ENCODE results near the gene UBXN2A. TPM values are rescaled to one million over a fixed set of nuclear protein-coding genes. Genes with fewer than 3 reads are reported as not detected.
A peak's percentile ranks its signal among the peaks of the same experiment; 100 is the strongest.

Gene UBXN2A
- total RNA-seq, 5 donors from 2014 or later (not counting 1 experiment from before 2014, with no cell fraction given) = 10.1 to 14.3 (median 12.3) TPM

GRCh38 chr2:23918837-23919489, 21.3 kb upstream of the UBXN2A start:
- Histone ChIP-seq H3K4me3 (ENCODE audit: control insufficient read depth in 1 of 2, extremely low read depth in 1 of 2, low read length in 1 of 2) (no peak overlapping the region), H3K4me1 (ENCODE audit: control insufficient read depth in 1 of 2, extremely low read depth in 1 of 2, insufficient read depth in 2 of 2, low read length in 2 of 2) (peaks cover 16 to 17% of the 10 kb centered on the region in 2 experiments), H3K9me3 (no peaks in the 10 kb centered on the region), H3K36me3 (ENCODE audit: control insufficient read depth in 2 of 2, extremely low read depth in 1 of 2, insufficient read depth in 1 of 2, low read length in 1 of 2) (no peaks in the 10 kb centered on the region), H3K27me3 (replicated peaks in 1 of 2; ENCODE audit: control insufficient read depth in 2 of 2, extremely low read depth in 1 of 2, insufficient read depth in 2 of 2, low read length in 1 of 2) (no peaks in the 10 kb centered on the region), H3K27ac (ENCODE audit: low read length) (no peak overlapping the region)
- Mint-ChIP-seq H3K4me3 (peak overlapping the region in 1 of 3 donors; percentile 19), H3K4me1 (peaks cover 71 to 84% (median 82%) of the 10 kb centered on the region in 3 donors), H3K36me3 (no peaks in the 10 kb centered on the region), H3K27ac (peak overlapping the region in 1 of 2 donors; percentile 23), H3K27me3 (no peaks in the 10 kb centered on the region), H3K9me3 (no peaks in the 10 kb centered on the region)
- ChIA-PET CTCF (interaction anchor here in 1 of 2 donors (0.6 kb wide), 1 partner anchor 449 kb away, joined by 5 read pairs; no protein-coding TSS in a partner anchor), POLR2A (no interaction called here)
- WGBS (ENCODE audit: insufficient coverage) = 67% methylated on average over 1 of the region's 8 CpGs
- no peak for ATAC-seq (replicated peaks in 1 of 4)
- no peak for DNase-seq

GRCh38 chr2:23924589-23925359, 15.5 kb upstream of the UBXN2A start:
- peak overlapping the region in 1 of 2 donors; percentile 97 for H3K27ac Mint-ChIP-seq
- no peaks in the 10 kb centered on the region for H3K27me3 ChIP-seq (replicated peaks in 1 of 2; ENCODE audit: control insufficient read depth in 2 of 2, extremely low read depth in 1 of 2, insufficient read depth in 2 of 2, low read length in 1 of 2)
- no CpG with 5 or more reads among the region's 7 CpGs for WGBS (ENCODE audit: insufficient coverage)
- peak overlapping the region; percentile 30 for H3K27ac ChIP-seq (ENCODE audit: low read length)
- peaks cover 64 to 68% (median 66%) of the 10 kb centered on the region in 3 donors for H3K4me1 Mint-ChIP-seq
- no peak overlapping the region for H3K4me3 ChIP-seq (ENCODE audit: control insufficient read depth in 1 of 2, extremely low read depth in 1 of 2, low read length in 1 of 2)
- H3K36me3 ChIP-seq (ENCODE audit: control insufficient read depth in 2 of 2, extremely low read depth in 1 of 2, insufficient read depth in 1 of 2, low read length in 1 of 2) = no peaks in the 10 kb centered on the region
- peaks cover 20 to 22% of the 10 kb centered on the region in 2 experiments for H3K4me1 ChIP-seq (ENCODE audit: control insufficient read depth in 1 of 2, extremely low read depth in 1 of 2, insufficient read depth in 2 of 2, low read length in 2 of 2)
- POLR2A ChIA-PET = interaction anchor here (0.5 to 3.0 kb wide), 6 partner anchors 10 to 1650 kb away, joined by 3 to 20 read pairs (median 4); partner anchors contain the start of gene SF3B6 (in 1 of the 2)
- ATAC-seq (replicated peaks in 1 of 4) (no peak), DNase-seq (no peak)
- H3K9me3 Mint-ChIP-seq = no peaks in the 10 kb centered on the region
- H3K36me3 Mint-ChIP-seq = no peaks in the 10 kb centered on the region
- CTCF ChIA-PET = interaction anchor here (0.6 to 5.0 kb wide), 7 partner anchors 16 to 123 kb away, joined by 3 to 54 read pairs (median 10); partner anchors contain the start of genes UBXN2A (in 1 of the 2) and WDCP (in 1 of the 2)
- H3K4me3 Mint-ChIP-seq = peak overlapping the region; percentile 94 to 98 (median 97)
- H3K27me3 Mint-ChIP-seq = no peaks in the 10 kb centered on the region
- H3K9me3 ChIP-seq = no peaks in the 10 kb centered on the region

GRCh38 chr2:23925702-23926289, 14.5 kb upstream of the UBXN2A start:
- H3K27me3 ChIP-seq (replicated peaks in 1 of 2; ENCODE audit: control insufficient read depth in 2 of 2, extremely low read depth in 1 of 2, insufficient read depth in 2 of 2, low read length in 1 of 2) = no peaks in the 10 kb centered on the region
- Mint-ChIP-seq H3K9me3 (no peaks in the 10 kb centered on the region), H3K36me3 (no peaks in the 10 kb centered on the region), H3K4me3 (peak overlapping the region; percentile 94 to 98 (median 97)), H3K27me3 (no peaks in the 10 kb centered on the region), H3K4me1 (peaks cover 53 to 58% (median 57%) of the 10 kb centered on the region in 3 donors), H3K27ac (peak overlapping the region; percentile 97)
- POLR2A ChIA-PET = interaction anchor here (0.5 to 3.0 kb wide), 11 partner anchors 11 to 151 kb away, joined by 3 to 23 read pairs (median 4); partner anchors contain the start of genes WDCP (in 2 of the 2), SF3B6 (in 1 of the 2) and UBXN2A (in 1 of the 2)
- ATAC-seq (replicated peaks in 1 of 4) = peak; percentile 48 to 54 (median 50)
- peak in 33 of 35 experiments; percentile 18 to 80 (median 55) for DNase-seq
- peaks cover 0 to 2% of the 10 kb centered on the region in 2 donors for H3K36me3 ChIP-seq (ENCODE audit: control insufficient read depth in 2 of 2, extremely low read depth in 1 of 2, insufficient read depth in 1 of 2, low read length in 1 of 2)
- 3% methylated on average over 8 of the region's 13 CpGs for WGBS (ENCODE audit: insufficient coverage)
- H3K4me1 ChIP-seq (ENCODE audit: control insufficient read depth in 1 of 2, extremely low read depth in 1 of 2, insufficient read depth in 2 of 2, low read length in 2 of 2) = peaks cover 20 to 22% of the 10 kb centered on the region in 2 experiments
- H3K27ac ChIP-seq (ENCODE audit: low read length) = peak overlapping the region; percentile 92
- CTCF ChIA-PET = interaction anchor here (0.6 to 5.0 kb wide), 13 partner anchors 15 to 867 kb away, joined by 3 to 54 read pairs (median 5); partner anchors contain the start of genes ITSN2 (in 1 of the 2), SF3B6 (in 1 of the 2), TP53I3 (in 1 of the 2) and UBXN2A (in 1 of the 2)
- H3K4me3 ChIP-seq (ENCODE audit: control insufficient read depth in 1 of 2, extremely low read depth in 1 of 2, low read length in 1 of 2) = peak overlapping the region; percentile 81 to 97
- H3K9me3 ChIP-seq = no peaks in the 10 kb centered on the region

GRCh38 chr2:23926290-23926749, 13.9 kb upstream of the UBXN2A start:
- peaks cover 52 to 58% (median 54%) of the 10 kb centered on the region in 3 donors for H3K4me1 Mint-ChIP-seq
- peak overlapping the region; percentile 94 to 98 (median 97) for H3K4me3 Mint-ChIP-seq
- POLR2A ChIA-PET = interaction anchor here (1.2 to 3.0 kb wide), 7 partner anchors 13 to 150 kb away, joined by 3 to 23 read pairs (median 10); partner anchors contain the start of genes UBXN2A (in 2 of the 2), WDCP (in 2 of the 2) and SF3B6 (in 1 of the 2)

GRCh38 chr2:23926750-23927571, 13.3 kb upstream of the UBXN2A start, which contains the start of gene ATAD2B:
Gene ATAD2B, minus strand, starts transcription at chr2:23927123. Its CDS starts 353 bp downstream, at chr2:23926770.
- Mint-ChIP-seq H3K9me3 (no peaks in the 10 kb centered on the region), H3K27me3 (no peaks in the 10 kb centered on the region), H3K27ac (peak within 1 kb of the TSS; percentile 97), H3K4me1 (peaks cover 48 to 53% (median 50%) of the 10 kb centered on the region in 3 donors), H3K36me3 (peaks cover 5% of the 10 kb centered on the region), H3K4me3 (peak within 1 kb of the TSS; percentile 94 to 98 (median 97))
- ChIA-PET POLR2A (interaction anchor here (0.5 to 3.0 kb wide), 17 partner anchors 9 to 149 kb away, joined by 3 to 23 read pairs (median 5); partner anchors contain the start of genes SF3B6 (in 2 of the 2), UBXN2A (in 2 of the 2) and WDCP (in 2 of the 2)), CTCF (interaction anchor here (0.6 to 5.0 kb wide), 23 partner anchors 14 to 1113 kb away, joined by 3 to 54 read pairs (median 5); partner anchors contain the start of genes SF3B6 (in 1 of the 2), TP53I3 (in 1 of the 2), UBXN2A (in 1 of the 2) and WDCP (in 1 of the 2))
- H3K9me3 ChIP-seq = no peaks in the 10 kb centered on the region
- no peaks in the 10 kb centered on the region for H3K27me3 ChIP-seq (replicated peaks in 1 of 2; ENCODE audit: control insufficient read depth in 2 of 2, extremely low read depth in 1 of 2, insufficient read depth in 2 of 2, low read length in 1 of 2)
- DNase-seq (peak; percentile 81 to 98 (median 92)), ATAC-seq (replicated peaks in 1 of 4) (peak; percentile 85 to 89 (median 88))
- H3K4me3 ChIP-seq (ENCODE audit: control insufficient read depth in 1 of 2, extremely low read depth in 1 of 2, low read length in 1 of 2) = peak within 1 kb of the TSS; percentile 81 to 97
- peaks cover 20% of the 10 kb centered on the region in 2 experiments for H3K4me1 ChIP-seq (ENCODE audit: control insufficient read depth in 1 of 2, extremely low read depth in 1 of 2, insufficient read depth in 2 of 2, low read length in 2 of 2)
- H3K36me3 ChIP-seq (ENCODE audit: control insufficient read depth in 2 of 2, extremely low read depth in 1 of 2, insufficient read depth in 1 of 2, low read length in 1 of 2) = peaks cover 0 to 2% of the 10 kb centered on the region in 2 donors
- peak within 1 kb of the TSS; percentile 99 for H3K27ac ChIP-seq (ENCODE audit: low read length)
- under 1% methylated on average over 86 of the region's 88 CpGs for WGBS (ENCODE audit: insufficient coverage)

More at GRCh38 chr2:23926290-23926749, 13.9 kb upstream of the UBXN2A start:
- H3K4me1 ChIP-seq (ENCODE audit: control insufficient read depth in 1 of 2, extremely low read depth in 1 of 2, insufficient read depth in 2 of 2, low read length in 2 of 2) = peaks cover 20 to 22% of the 10 kb centered on the region in 2 experiments
- peaks cover 0 to 2% of the 10 kb centered on the region in 2 donors for H3K36me3 ChIP-seq (ENCODE audit: control insufficient read depth in 2 of 2, extremely low read depth in 1 of 2, insufficient read depth in 1 of 2, low read length in 1 of 2)
- H3K27me3 ChIP-seq (replicated peaks in 1 of 2; ENCODE audit: control insufficient read depth in 2 of 2, extremely low read depth in 1 of 2, insufficient read depth in 2 of 2, low read length in 1 of 2) = no peaks in the 10 kb centered on the region
- H3K4me3 ChIP-seq (ENCODE audit: control insufficient read depth in 1 of 2, extremely low read depth in 1 of 2, low read length in 1 of 2) = peak overlapping the region; percentile 81 to 97
- H3K27ac ChIP-seq (ENCODE audit: low read length) = peak overlapping the region; percentile 92
- H3K9me3 ChIP-seq = no peaks in the 10 kb centered on the region
- Mint-ChIP-seq H3K27ac (peak overlapping the region; percentile 97), H3K27me3 (no peaks in the 10 kb centered on the region), H3K9me3 (no peaks in the 10 kb centered on the region), H3K36me3 (peaks cover 3% of the 10 kb centered on the region)
- WGBS (ENCODE audit: insufficient coverage) = under 1% methylated on average over 37 of the region's 39 CpGs
- ATAC-seq (replicated peaks in 1 of 4) = peak in 3 of 4 experiments; percentile 14 to 20 (median 17)
- CTCF ChIA-PET = interaction anchor here (0.8 to 5.0 kb wide), 16 partner anchors 15 to 866 kb away, joined by 3 to 54 read pairs (median 7); partner anchors contain the start of genes ITSN2 (in 1 of the 2), SF3B6 (in 1 of the 2), TP53I3 (in 1 of the 2) and UBXN2A (in 1 of the 2)
- peak in 14 of 35 experiments; percentile 3 to 40 (median 14) for DNase-seq

All from T-cell (primary cell).